HG03045 (cell line): Measurements from ENCODE around the gene EHBP1.

Experiments used
- ATAC-seq: cut with Tn5 transposase; IDR thresholded peaks from one replicate; pipeline ENCODE4 v1.9.1; 2021; ENCODE audit warnings: mild to moderate bottlenecking, moderate library complexity; ENCODE audit not compliant: unreplicated experiment

The EHBP1 gene

DNA sequence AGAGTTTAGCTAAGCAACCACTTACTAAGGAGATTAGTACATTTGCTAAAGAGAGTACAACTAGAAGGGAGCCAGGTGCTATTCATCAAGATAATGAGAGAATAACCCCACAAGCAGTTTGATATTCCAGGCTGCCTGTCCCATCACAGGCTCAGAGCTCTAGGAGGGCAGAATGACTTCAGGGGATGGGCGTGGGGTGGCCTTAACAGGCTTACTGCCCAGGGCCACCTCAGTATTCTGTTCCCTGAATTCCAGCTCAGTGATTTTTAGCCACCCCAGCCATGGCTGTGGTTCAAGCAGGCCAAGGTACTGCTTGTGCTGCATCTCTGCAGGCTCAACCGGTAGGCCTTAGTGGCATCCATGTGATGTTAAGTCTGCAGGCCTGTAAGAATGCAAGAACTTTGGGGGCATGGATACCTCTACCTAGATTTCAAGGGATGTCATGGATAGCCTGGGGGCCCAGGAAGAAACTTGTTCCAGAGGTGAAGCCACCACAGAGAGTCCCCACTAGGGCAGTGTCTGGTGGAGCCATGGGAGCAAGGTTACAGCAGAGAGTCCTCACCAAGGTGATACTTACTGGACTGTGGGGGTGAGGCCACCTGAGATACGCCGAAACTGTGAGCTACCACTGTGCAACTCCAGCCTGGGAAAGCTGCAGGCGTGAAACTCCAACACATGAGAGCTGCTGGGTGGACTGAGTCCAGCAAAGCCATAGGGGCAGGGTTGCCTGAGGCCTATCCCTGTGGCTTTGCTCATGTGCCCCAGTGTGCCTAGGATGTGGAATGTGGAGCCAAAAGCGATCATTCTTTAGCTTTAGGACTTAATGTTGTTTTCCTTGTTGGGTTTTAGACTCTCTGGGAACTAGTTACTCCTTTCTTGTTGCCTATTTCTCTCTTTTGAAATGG lies 107.7 kb downstream of the EHBP1 start:
- no peak for ATAC-seq

DNA sequence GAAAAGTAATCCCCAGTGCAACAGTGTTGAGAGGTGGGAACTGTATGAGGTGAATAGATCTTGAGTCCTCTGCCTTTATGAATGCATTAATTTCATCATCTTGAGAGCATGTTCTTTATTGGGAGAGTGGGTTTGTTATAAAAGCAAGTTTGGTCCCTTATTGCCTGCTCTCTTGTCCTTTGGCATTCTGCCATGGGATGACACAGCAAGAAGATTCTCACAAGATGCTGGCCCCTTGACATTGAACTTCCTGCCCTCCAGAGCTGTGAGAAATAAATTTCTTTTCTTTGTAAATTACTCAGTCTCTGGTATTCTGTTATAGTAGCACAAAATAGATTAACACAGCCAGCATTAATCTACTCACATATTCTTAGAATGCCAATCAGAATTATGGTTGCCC lies 108.6 kb downstream of the EHBP1 start:
- no peak for ATAC-seq

DNA sequence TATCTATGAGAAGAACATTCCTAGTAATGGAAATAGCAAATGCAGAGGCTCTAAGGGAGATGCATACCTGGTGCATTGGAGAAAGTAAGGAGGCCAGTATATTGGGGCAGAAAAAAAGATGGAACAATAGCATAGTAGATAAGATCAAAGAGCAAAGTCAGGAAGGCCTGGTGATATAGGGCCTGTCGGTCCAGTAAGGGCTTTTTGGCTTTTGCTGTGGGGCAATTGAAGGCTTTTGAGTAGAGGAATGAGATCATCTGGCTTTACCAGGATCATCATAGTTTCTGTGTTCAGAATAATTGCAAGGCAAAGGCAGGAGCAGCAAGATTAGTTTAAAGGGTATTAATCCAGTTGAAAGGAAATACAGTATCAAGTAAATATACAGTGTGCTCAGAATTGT lies 111.8 kb downstream of the EHBP1 start:
- ATAC-seq: no peak

DNA sequence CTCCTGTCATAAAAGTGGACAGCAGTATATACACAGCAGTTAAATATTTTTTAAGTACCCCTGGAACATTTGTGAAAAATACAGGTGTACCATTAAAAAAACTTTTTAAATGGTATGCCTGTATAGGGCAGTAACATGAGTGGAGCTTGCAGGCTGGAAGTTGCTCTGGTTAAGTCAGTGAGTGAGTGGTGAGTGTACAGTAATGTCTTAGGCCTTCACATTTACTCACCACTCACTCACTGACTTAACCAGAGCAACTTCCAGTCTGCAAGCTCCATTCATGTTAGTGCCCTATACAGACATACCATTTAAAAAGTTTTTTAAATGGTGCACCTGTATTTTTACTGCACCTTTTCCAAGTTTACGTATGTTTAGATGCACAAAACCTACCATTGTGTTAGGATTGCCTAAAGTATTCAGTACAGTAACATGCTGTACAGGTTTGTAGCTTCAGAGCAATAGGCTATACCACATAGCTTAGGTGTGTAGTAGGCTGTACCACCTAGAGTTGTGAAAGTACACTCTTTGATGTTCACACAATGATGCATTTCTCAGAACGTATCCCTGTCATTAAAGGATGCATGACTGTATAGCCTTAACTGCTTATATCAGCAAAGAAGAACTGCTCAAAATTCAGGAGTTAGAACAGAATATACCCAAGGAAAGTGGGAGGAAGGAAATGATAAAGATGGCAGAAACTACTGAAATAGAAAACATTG lies 112.6 kb downstream of the EHBP1 start:
- no peak for ATAC-seq

DNA sequence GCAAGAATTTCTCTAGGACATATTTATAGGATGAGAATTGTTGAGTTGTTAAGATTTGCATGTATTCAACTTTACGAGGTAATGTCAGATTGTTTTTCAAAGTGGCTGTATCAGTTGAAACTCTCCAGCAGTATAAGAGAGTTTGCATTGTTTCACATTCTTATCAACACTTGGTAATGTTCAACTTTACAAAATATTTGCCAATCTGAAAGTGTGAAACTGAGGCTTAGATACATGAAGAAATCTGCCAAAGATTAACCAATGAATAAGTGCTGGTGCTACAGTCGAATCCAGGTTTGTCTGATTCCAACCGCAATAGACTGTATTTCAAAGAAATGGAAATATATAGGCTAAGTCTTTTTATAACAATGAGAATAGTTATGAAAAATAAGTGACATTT lies 117.0 kb downstream of the EHBP1 start:
- ATAC-seq: no peak

DNA sequence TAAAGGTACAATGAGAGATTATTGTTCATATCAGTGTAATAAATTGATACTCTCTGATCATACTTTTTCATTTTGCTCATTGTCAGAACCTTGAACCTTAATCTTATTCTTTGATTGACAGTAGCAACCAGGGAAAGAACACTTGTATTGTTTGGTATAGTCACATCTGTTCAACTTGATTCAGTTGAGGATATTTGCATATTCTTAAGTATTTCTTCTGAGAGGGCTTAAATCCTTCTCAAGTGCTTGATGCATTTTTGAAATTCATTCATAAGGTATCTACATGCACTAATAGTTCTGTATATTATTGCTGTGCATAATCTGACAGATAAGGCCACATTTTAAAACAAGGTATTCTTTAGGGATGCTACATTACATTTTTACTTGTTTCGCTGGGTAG lies 118.9 kb downstream of the EHBP1 start:
- no peak for ATAC-seq

DNA sequence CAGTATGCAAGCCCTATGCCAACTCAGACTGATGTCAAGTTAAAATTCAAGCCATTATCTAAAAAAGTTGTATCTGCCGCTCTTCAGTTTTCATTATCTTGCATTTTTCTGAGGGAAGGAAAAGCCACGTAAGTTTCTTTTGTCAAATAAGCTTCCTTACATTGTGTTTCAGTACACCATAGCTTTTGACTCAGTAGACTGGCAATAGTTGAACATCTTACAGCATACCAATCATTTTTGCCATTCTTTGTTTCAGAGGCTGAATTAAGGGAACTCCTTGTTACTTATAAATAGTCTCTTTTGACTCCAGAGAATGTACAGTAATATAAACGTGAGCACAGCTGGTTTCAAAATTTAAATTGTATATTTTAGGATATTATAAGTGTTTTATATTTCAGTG lies 120.6 kb downstream of the EHBP1 start:
- no peak for ATAC-seq

DNA sequence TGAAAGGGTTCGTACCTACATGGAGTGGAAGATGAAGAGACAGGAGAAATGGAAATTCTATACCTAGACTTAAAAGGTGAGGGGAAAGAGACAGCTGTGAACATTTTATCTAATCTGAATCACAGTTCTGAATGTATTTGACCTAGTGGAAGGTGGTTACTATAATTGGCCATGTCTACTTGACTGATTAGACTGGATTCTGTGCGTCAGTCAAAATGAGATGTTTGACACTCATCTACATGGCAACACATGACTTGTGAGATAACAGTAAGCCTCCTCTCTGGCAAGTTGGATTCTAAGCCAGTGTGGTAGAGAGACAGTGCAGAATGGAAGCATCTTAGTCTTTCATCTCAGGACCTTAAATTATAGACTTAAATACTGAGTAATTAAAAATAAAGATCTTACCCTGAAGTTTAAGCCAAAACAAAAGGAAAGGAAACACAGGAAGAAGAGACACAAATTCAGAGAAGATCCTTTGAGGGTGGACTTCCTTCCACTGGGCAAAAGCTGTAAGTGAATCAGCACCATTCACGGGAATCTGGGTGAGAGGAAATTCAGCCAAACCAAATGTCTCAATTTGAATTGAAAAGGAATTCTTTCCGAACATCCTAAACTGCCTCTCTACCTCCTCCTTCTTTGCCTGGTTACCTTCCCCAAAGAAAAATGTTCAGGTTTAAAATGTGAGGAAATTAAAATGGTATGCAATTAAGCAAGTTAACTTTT lies 121.6 kb downstream of the EHBP1 start:
- no peak for ATAC-seq

DNA sequence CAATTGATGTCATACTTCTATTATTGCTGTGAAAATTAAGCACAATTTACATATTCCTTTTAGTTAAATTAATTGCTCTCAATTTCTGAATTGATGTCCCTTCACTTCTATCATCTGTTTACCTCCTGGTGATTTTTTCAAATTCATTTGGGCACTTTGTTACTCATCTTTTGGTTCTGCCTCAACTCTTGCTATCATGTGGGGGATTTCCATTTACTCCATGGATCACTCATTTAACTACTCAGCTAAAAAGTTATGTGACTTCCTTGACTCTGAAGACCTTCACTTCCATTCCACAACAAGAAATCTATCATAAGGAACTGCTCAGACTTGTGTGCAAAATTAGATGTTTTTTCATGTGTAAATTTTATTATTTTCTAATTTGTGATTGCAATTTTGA lies 126.2 kb downstream of the EHBP1 start:
- ATAC-seq: no peak

DNA sequence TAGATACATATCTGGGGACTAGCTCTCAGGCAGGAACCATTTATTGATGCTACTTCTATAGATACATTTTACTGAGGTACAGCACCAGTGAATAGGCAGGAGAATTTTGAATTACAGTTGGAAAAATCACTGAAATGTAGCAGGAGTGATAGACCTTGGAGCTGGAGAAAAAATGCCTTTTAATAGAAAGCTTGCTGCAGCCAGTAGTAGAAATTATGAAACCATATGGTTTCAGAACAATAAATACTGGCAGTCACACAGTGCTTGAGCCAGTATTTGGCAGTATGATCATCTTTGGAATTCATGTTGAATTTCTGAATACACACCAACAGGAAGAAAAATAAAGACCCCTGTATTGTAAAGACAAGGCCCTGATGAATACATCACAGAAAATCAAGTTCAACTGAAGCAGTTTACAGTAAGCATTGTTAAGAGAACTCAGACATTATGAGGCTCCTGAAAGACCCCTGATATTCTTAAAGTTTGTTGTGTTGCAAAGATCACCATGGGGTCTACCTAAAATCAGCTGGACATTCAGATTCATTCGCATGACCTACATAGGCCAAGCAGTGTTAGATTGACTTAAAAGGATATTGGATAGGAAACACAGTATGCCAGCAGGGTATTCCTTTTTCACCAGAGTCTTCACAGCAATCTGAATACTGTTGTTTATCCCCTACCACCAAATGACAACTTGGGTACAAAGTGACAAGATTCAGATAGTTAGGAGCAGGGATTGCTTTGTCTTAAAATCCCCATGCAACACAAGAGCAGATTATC lies 139.0 kb downstream of the EHBP1 start:
- no peak for ATAC-seq

DNA sequence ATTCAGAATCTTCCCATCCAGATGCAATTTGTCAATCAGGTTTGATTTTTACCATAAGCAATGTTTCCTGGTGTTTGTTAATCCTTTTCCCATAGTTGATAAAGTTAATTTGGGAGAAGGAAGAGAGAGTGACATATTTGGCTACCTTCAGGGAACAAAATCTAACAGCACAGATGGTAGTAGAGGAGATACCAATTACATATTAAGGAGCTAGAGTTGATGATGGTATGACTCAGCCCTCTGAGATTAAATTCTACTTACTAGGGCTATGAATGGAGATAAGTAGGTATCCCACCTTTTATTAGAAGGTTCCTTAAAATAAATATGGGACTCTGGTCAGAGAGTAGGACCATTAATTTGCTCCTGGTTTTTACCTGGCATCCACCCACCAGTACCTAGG lies 139.7 kb downstream of the EHBP1 start:
- no peak for ATAC-seq

DNA sequence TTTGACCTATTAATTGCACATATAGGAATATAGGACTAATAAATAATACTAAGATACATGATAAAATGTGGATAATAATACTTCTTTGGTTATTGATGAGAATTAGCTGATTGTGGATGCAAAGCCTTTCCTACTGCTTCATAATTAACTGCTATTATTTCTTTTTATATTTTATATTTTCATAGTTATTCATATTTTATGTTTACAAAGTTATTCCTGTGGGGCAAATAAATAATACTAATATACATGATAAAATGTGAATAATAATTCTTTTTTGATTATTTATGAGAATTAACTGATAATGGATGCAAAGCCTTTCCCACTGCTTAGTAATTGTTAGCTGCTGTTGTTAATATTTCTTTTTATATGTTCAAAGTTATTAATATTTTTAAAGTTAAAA lies 146.7 kb downstream of the EHBP1 start:
- ATAC-seq: no peak

DNA sequence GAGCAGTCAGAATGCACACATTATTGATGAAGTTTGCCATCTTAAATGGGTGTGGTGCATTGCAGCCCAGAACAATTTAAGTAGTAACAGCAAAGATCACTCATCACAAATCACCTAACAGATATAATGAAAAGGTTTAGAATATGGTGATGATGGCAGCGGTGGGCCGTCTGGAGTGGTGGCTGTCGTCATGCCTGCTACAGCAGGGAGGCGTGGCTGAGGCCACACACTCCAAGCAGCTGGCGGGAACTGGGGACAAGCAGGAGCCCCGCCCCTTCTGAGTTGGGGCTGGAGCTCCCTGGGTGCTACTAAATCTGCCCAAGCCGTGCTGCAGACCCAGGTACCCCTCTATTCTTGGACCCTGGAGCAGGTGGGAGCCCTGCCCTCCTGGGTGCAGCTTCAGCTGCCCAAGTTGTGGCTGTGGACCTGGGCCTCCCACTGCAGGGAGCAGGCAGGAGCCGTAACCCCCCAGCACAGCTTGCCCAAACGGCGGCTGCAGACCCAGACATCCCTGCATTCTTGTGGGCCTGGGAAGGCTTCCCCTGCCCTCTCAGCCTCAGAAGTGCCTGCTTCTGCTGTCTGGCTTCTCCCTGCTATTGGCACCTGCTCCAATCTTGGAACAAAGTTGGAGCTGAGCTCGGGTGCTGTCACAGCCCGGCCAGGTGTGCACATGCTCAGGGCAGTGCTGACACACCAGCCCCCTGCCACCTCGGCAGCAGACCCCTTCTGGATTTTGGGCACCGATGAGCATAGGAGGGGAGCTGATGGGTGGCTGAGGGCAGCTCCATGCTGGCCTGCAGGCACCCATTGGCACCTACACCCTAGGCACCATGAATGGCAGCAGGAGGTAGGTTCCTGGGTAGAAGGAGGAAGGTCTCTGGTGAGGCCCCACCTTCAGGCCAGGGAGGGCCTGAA lies 149.3 kb downstream of the EHBP1 start:
- no peak for ATAC-seq

DNA sequence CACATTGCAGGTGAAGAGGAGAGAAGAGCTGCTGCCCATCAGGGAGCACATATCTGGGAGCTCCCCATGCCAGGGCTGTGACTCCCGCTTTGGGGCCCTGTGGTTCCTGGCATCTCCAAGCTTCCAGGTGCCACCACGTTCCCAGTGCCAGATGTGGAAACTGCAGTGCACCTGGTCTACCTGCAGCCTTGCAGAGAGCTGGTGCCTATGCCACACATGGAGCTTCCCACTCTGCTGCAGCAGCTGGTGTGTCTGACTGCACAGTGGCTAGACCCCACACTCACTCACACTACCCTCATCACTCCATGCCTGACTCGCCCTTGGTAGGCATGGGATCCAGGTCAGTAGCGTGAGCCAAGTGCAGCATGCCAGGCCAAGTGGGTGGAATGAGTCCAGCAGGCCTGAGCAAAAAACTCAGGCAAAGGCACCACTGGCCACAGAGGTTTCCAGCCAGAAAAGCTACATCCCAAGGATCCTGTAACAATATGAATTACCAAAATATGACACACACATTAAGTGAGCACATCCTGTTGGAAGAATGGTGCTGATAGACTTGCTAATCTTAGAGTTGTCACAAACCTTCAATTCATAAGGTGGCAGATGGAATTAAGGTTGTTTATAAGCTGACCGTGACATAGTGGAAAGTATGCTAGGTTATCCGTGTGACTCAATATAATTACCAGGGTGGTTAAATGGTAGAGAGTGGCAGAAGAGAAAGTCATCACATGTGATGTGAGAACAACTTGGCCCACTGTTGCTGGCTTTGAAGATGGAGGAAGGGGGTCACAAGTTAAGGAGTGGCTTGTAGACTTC lies 150.9 kb downstream of the EHBP1 start:
- no peak for ATAC-seq

DNA sequence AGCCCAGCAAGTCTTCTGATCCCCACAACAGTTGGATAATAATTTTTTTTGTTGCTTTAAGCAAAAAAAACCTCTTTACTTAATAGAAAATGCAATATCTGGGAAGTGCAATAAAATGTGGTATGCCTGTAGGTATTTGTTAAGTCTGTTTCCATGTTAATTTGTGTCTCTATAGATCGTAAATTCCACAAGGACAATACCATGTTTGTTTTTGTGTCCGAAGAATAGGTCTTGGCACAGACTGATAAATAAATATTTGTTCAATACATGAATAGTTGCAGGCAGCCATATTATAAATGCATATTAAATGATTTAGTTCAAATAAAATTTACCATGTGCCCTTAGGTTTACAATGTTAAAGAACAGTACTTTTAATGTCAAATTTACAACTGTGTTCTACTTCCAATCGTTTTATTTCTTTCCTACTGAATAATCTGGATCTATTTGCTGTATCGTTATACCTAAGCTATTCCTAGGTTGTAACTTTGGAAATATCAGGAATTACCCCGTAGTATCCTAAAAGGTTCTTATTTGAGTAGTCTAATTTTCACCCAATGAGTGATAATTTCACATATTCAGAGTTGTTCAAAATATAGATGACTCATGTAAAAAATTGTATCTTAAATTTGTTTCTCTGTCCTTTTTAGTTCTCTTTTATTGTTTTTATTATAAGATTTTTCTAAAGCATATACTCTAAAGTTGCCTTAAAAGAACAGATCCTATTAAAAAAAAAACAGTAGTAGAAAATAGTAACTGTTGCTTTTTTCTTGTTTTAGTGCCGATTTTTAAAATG lies 151.8 kb downstream of the EHBP1 start:
- no peak for ATAC-seq

DNA sequence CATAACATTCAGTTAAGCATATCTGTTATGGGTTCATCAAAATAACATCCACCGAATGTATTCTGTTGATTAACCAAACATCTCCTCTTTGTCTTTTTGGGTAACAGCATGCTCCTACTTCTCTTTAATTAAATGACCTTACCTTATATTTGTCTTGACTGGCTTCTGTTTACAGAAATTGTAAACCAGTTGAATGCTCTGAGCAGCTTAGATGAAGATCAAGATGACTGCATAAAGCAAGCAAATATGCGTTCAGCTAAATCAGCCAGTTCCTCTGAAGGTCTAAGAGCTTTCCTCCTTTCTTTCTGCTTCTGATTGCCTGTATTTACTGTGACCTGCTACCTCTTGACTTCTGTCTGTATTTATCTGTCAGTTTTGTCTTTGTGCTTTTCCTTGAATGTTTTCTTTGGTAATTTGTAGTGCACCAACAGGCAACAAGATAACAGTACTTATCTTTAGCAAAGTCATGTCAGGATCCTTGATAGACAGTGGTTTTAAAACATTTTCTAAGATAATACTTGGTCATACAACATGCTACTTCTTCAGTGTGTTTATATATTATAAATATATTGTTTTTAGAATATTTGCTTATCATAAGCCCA lies 152.8 kb downstream of the EHBP1 start:
- ATAC-seq: no peak

DNA sequence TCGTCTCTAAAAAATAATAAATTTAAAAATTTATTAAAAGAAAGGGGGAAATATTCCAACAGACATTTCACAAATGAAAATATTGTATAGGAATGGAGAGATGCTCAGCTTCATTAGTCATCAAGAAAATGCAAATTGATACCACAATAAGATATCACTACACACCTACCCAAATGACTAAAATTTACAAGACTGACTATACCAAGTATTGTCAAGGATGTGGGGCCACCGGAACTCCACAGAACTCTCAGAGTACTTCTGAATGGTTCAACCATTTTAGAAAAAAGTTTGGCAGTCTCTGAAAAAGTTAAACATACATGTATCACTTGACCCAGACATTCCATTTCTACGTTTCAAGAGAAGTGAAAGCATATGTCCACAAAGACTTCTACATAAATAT lies 163.4 kb downstream of the EHBP1 start:
- ATAC-seq: no peak

DNA sequence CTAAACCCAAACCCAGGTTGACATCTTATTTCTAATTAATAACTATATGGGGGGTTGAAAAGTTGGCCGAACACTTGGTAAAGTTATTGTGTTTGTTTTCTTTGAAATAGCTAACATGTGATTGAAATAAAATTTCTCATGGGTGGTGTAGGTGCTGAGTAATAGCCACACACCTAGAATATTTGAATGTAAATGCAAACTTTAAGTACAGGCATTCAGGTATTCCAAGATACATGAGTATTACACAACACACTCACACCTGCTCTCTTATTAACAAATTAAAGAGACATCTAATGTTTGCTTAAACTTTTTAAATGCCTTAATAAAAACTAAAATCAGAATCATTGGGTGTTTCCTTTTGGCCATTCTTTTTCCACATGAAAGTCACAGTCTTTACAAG lies 165.5 kb downstream of the EHBP1 start:
- ATAC-seq: no peak
